Activated gamma-delta T cell (primary cell): ENCODE results near the gene KCNK10.

ENCODE experiments used
- DNase-seq: peaks from one replicate; lab custom pipeline; 2025; lab: John Stamatoyannopoulos, UW

KCNK10 gene

DNA sequence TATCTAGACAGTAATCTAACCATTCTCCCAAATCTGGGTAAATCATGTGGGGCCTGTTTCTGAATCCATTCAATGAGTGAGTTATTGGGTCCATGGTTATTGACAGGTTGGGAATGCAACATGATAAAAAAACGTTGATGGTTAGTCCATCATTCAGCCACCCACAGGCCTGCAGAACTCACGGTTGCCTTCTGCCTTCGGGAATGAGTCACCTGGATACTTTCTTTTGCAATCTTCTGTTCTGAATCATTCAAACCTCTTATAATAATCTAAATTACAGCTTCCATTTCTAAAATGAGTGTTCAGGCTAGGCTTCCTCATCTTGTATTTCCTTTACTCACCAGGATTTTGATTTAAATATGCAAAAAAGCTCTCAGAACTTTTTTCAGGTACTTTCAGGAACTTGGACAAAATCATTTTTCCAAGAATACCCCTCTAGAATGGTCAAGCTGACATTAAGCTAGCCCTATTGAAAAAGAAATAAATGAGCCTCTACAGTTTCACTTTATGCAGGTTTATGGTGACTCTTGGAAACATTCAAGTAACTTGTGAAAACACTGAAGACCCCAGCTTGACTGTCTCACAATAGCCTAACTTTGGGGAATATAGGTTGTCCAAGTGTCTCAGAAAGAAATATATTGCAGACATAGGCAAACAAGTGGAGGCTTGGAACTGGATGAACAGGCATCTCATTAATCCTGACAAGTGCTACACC lies 94.4 kb downstream of the KCNK10 start:
- DNase-seq = no peak

DNA sequence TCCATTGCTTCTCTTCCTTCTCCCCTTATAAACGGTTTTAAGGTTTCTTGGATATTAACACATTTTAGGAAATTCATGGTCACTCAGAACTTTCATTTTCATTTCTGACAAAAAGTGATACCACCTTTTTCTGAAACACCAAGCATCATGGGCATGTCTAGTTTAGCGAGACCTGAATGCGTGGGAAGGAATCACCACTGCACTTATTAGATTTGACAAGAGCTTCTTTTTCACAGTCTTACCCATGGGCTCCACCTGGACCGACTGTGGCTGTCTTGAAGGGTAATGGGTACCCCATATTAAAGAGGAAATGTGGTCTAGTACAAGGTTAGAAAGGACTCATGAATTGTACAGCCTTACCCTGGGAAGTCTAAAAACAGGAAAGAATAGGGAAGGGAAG lies 95.4 kb downstream of the KCNK10 start:
- no peak for DNase-seq

DNA sequence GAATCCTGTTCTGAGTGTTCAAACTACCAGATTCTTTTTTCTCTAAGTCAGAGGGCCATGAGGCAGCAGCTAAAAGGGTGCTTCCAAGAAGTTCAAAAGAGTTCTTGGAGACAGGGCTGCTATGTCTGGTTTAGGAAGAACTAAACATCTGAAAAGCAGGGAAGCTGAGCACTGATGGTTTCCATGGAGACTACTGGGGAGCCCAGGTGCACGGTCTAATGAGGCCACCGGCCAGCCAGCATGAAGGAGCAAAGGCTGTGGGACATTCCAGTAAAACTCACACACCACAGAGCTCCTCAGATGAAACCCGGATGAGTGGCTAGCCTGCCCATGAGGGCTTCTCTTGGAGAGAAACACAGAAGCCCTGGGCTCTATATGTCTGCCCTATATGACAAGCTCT lies 97.3 kb downstream of the KCNK10 start:
- no peak for DNase-seq

DNA sequence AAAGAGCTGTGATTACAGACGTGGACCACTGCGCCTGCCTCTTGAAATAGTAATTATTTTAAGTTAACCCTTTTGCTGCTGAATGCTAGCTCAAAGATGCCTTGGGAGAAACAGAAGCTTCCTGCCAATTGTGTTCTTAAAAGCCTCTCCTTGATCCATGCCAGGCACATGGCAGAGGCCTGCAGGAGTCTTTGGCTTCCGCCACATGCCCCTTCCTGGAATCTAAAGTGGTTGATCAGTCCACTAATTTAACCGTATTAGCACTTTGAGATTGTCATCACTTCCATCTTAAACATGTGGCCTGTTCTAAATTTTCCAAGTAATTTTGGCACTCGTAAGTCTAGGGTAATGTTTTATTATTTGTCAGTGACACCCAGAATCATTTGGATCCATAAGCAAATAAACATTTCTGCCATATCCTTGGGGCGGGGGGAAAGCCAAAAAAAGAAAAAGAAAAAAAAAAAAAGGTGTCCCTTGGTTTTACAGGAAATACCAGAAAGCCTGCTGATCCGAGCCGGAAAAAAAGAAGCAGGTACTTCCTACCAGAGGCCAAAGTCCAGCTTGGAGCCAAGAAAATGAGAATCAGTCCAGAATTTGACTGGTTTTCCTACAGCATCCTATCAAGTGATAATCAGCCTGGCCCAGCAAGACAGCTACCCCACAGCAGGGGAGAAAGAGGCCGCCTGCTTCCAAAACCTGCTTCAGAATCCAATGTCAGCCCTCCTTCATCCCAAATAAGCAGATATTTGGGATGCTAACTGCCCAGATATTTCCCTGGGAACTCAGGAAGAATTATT lies 104.8 kb downstream of the KCNK10 start:
- DNase-seq = no peak

DNA sequence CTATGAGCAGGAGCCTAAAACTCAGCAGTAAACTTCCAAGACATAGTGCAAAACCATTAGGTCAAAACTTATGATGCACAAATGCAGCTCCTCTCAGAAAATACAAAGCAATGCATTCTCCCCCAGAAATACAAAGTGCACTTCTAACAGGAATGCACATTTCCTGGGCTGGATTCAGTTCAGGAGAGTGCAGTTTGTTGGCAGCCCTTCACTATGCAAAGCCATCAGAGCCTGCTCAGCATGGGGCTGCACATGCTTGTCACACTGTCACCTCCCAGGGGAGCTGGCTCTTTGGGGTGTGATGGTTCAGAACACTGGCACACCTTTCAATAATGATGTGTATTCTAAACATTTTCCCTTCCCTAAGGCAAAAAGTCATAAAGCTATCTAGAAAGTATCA lies 110.4 kb downstream of the KCNK10 start:
- no peak for DNase-seq

DNA sequence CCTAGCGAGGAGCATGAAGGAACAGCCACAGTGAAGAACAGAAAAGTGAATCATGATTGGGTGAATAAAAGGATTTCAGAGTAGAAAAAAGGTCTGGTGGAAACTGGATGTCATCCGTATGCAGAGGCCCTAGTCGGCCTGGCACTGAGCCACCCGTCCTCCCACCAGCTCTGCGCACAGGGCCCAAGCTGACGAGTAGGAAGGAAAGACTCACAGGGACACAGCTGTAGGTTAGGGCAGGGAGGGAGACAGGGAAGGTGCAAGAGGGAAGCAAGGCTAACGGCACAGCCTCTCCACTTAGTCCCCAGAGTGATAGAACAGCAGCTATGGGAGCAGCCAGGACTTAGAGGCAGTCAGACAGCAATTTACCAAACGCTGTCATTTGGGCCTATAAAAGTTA lies 112.6 kb downstream of the KCNK10 start:
- DNase-seq = no peak

DNA sequence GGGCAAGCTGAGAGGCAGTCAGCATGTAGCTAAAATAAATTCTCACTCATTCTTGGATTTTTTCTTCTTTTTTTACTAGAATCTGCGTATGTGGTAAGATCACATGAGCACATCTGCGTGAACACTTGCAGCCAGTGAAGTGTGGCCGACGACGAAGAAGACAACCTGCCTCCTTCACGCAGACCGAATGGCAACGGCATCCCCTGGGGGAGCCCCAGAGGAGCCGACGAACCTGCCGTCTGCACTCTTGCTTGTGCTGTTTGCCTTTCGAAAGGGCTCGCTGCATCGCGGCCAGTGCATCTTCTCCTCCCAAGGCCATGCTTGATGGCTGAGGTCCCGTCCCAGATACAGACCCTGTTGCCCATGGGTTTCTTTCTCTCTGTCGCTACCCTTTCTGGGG lies 113.8 kb downstream of the KCNK10 start:
- DNase-seq = no peak

DNA sequence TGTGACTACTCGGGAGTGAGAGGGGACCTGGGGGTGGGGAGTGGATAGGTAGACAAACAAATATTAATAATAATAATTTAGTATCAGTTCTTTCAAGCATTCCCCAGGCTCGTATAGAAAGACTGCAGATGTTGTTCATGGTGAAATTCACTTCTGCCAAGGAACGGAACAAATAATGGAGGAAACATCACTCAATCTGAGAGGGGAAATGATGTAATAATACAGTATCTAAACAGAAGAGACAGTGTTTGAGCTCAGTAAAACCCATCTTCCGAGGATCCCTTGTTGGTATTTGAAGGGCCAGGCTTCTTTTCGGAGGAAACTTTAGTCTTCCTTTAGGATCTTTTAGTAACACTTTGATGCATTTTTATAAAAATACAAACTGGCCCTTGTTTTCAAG lies 114.2 kb downstream of the KCNK10 start:
- no peak for DNase-seq

DNA sequence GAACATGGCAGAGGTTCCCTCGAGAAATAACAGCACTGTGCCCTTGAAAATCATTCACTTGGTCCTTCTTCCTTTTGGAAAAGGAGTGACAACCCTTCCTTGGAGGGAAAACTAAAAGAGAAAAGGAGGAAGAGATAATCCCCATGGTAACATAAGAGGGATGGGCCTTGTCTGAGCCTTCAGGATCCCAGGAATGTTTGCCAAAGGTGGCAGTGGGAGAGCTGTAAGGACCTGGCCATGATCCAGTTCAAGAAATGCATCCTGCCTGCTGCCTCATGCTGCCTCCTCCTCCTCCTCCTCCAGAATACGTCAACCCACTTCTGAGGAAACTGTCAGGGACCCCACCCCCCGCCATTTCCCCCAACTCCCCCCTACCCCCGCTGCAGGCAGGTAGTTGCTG lies 118.8 kb downstream of the KCNK10 start:
- DNase-seq = no peak

DNA sequence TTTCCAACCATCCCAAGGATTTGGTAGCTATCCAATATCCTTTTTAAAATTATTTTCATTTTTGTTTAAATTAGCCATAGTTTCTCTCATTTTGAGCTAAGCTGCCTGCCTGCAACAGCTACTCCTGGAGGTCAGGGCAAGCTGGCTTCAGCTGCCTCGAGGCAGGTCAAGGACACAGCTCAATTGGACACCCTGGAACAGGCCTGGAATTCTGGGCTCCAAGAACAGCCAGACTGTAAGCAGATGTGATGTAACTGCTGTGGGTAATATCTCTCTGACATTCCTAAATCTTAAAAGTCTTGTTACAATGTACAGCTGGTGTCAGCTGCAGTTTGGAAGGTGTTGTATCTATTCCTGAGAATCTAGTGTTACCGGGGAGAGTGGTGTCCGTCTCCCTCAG lies 119.8 kb downstream of the KCNK10 start:
- DNase-seq = no peak

DNA sequence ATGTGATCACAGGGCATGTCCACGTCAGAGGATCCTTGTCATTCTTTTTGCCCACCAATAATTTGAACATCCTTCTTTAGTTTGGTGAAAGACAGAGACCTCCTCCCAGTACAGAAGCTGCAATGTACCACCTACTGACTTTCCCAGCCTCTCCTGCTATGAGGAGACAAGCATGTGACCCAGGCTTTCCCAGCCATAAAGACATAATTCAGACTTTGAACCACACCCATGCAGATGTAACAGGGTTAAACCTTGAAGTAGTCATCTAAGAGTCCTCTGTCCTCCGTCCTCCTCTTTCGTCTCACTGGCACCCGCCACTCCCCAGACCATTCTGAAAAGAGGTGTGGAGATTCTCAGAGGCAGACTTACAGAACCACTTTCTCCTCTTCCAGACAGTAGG lies 120.8 kb downstream of the KCNK10 start:
- DNase-seq = no peak

DNA sequence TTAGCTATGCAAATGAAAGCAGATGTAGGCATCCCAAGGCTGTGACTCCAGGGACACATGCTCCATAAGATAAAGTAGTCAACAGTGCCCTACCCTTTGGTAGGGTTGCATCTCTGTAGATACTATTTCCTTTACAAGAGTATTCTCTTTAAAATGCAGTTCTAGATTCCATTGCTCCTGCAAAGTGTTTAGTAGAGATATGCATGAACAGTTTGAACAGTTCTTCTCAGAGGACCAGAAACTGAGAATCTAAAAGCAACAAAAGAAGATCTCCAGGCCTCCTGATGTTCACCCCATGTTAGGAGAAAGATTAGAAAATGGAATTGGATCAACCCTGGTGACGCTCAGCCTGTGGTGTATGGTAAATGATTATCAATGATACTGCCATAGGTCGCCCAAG lies 121.2 kb downstream of the KCNK10 start:
- DNase-seq = no peak

DNA sequence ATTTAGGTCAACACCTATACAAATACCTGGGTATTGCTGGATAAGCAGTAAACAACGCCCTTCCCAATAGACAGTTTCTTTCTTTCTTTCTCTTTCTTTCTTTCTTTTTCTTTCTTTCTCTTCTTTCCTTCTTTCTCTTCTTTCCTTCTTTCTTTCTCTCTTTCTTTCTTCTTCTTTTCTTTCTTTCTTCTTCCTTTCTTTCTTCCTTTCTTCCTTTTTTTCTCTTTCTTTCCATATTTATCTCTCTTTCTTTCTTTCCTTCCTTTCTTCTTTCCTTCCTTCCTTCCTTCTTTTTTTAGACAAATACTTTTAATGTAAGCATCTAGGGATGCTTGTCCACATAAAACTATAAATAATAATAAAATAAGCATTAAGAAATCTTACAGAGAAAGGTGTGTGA lies 123.2 kb downstream of the KCNK10 start:
- DNase-seq = no peak

DNA sequence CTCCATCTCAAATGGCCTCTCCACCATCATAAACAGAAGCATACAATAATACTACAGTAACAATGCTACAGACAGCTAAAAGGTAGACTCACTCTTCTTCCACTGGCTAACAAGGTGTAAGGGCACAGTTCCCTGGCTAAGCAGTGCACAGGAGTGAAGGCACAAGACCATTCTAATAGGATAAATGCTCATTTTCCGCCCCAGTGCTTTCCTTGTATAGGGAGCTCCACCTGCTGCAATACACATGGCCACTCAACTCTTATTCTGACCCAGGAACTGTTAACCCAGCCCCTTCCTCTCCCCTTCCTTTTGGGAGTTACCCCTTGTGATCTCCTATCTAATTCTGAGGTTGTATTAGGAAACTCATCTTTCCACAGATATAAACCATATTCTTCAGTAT lies 124.6 kb downstream of the KCNK10 start:
- DNase-seq = no peak

DNA sequence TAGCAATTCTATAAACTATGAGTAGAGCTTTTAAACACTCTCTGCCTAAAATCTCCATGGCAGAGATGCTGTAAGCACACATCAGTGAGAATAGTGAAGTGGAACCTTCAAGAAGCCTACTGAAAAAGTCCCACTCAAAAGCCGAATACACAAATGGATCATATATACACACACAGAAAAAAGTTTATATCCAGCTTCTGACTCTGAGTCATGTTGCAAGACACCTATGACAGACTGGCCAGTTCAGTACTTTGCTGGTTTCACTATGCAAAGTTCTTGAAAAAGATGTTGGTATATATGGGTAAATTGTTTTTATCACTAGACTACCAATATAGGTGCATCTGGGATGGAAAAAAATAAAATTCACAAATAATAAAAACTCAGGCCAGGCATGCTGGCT lies 126.1 kb downstream of the KCNK10 start:
- no peak for DNase-seq

DNA sequence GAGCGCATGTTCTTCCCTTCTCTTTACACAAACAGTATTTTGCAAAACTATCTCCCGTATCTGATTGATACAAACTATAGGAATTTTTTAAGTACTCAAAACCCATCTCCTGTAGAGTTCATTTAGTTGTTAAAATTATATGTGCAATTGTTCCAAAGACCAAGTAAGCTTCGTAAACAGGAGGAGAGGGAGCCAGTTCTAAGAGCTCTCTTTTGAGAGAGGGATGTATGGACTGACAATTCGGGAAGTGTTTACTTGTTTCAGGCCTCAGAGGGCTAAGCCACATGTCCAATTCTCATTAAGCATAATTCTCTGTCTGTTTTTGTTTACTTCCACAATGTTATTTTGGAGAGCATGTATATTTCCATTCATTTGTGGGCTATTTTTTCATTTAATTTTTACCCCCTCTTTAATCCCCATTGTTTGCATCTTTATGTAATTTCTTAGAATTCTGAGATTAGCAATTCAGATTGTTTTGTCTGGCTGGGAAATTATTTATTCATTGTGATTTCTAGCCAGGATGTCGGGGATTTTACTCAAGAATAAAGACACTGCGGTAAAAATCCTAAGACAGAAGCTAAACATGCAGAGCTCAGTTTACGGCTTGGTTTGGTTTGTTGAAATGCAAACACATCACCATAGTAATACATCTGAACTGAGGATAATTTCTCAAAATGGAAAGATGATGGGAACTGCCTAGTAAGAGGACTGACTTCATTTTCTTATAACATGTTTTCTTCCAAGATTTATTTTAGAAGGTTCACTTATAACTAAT lies 126.8 kb downstream of the KCNK10 start:
- DNase-seq = no peak

DNA sequence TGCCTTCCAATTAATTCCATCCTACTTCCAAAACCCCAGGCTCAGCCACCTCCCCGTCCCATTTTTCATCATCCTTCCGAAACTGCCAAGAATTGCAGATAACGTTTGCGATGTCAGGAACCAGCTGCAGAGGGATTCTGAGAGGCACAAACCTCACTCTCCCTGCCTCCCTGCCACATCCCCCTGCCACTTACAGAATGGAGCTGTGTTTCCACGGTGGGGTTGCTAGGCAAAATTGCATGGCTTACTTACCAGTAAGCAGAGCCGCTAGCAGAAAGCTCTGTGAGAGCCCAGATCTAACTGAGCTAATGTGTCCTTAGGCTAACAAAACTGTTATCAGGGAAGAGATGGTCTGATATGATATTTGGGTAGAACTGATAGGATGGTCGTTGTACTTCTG lies 127.4 kb downstream of the KCNK10 start:
- no peak for DNase-seq

DNA sequence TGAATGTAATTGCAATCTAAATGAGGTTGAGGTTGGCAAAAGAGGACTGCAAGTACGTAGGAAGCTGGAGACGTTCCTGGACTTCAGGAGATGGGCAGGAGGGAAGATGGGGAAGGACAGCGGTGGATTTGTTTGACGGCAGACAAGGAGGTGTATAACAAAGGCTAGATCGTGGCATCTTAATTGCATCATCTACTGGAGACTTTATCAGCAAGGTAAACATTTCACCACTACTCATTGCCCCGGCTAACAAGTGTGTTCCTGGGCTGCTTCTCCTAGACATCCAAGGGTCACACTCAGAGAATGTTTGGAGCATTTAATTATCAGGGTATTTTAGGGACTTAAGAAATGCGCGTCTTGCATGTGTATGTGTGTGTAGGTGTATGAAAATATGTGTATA lies 128.5 kb downstream of the KCNK10 start:
- DNase-seq = no peak

DNA sequence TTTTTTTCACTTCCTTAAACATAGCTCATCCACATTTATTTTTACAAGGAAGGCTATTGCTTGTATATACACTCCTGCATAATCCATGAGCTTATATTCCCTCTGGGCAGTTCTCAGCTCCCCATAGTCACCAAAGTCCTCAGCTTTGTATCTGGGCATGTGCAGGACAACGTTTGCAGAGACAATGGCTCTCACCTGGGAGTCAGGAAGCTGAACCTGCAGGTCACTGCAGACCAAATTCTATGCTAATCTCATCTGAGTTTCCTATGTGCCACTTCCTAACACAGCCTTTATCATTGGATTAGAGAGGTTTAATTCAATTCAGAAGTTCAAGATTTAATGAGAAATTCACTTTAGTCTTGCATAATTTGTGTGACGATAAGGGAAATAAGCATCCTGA lies 131.5 kb downstream of the KCNK10 start:
- no peak for DNase-seq

DNA sequence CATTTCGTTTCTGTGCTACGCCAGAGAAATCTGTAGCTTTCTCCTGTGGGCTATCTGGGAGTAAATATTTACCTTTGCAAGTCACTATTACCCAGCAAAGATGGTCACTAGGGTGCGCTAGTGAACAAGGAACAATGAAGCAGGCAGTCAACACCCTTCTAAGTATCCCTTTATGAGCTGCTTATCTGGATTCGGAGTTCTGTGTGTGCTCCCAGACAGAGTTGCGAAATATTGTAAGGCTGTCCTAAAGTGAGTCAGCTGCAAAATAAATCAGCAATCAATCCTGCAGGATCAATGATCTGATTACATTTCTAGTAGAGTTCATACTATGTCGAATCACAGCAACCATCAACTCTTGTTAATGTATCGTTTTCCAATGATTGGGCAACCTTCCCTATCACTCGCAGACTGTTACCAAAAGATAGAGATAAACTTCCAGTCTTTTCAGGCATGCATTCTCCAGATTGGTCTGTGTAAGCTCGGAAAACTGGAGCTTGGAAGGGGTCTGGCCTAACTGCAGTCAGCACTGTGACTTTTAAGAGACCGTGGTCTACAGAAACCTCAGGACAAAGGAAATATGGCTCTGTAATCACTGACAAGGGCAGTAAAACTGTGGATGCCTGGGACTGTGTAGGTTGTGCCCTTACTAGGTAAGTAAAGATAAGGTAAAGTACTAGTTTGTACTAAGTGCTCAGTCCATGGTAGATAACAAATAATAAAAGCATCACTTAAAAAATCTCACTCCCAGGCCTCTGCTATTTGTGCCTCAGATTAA lies 133.5 kb downstream of the KCNK10 start:
- DNase-seq = no peak

DNA sequence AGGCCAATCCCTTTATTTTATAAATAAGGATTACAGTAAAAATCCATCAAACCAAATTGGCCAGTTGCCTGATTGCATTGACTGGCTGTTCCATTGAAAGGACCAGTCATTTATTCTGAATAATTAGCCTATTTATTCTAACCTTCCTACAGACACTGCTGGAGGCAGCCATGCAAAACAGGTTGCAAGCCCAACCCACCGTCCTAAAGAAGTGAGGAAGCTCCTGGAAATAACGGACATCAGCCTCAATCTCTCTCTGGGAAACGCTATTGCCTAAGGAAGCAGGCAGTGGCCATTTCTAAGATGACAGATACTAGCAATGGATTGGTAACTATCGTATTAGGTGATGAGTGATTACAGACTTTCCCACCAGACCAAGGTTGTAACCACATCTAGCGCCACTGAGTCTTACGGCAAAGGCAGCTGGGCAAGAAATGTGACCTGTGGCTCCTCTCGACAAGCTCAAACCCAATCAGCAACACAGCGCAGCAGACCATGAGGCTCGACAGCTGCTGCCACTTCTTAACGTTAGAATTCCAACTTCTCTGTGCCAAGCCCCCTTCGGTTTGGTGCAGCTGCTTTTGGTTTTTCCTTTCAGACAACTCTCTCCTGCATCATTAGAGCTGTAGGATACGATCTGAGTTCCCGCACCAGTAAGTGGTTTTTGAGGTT lies 134.2 kb downstream of the KCNK10 start:
- DNase-seq = no peak

DNA sequence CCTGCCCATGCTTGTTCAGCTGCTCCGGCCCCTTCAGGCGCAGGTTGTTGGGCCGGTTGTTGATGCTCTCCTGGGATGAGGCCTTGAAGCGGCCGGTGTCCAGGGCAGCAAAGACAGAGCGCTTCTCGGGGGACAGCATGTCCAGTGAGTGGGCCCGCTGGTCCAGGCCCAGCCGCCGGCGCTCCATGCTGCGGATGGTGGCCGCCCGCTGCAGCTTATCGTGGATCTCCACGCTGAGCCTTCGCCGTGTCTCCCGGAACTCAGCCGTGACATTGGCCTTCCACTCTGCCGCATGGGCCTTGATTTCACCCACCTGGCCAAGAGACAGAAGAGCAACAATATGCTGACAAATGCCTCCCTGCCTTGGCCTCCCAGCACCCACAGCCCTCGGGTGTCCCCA lies 137.2 kb downstream of the KCNK10 start:
- DNase-seq = no peak
